Mesendoderm (in vitro differentiated cells): ENCODE results near the gene TAF1D.

Source experiments
- DNase-seq: peaks from one replicate; pipeline ENCODE4 v3.0.0; 2013
- H2AK5ac ChIP-seq: 2 replicates; pipeline ENCODE4 v1.6.1; 2013; ENCODE audit warnings: low read length, inconsistent platforms
- H2BK120ac ChIP-seq: 2 replicates; pipeline ENCODE4 v1.6.1; 2013; ENCODE audit warnings: low read depth, mild to moderate bottlenecking, low read length, moderate library complexity, mixed read lengths
- H2BK15ac ChIP-seq: replicated peaks from 2 replicates; pipeline ENCODE4 v1.6.1; 2013; ENCODE audit warnings: low read depth, mild to moderate bottlenecking, moderate library complexity
- H2BK5ac ChIP-seq: 2 replicates; pipeline ENCODE4 v1.6.1; 2013; ENCODE audit warnings: low read length, inconsistent platforms
- H3K18ac ChIP-seq: 2 replicates; pipeline ENCODE4 v1.6.1; 2013; ENCODE audit warnings: mild to moderate bottlenecking, low read length, mixed read lengths
- H3K23ac ChIP-seq: one replicate; pipeline ENCODE4 v1.6.1; 2013; ENCODE audit warnings: low read length
- H3K27ac ChIP-seq: 2 replicates; pipeline ENCODE4 v1.5.1; 2013; ENCODE audit warnings: low read depth, mild to moderate bottlenecking, inconsistent platforms, low read length, moderate library complexity
- H3K27me3 ChIP-seq: 2 replicates; pipeline ENCODE4 v1.6.1; 2013; ENCODE audit warnings: low read length, control low read depth, mild to moderate bottlenecking, inconsistent platforms; ENCODE audit not compliant: insufficient read depth, poor library complexity
- H3K36me3 ChIP-seq: 2 replicates; pipeline ENCODE4 v1.6.1; 2013; ENCODE audit warnings: low read length, inconsistent platforms; ENCODE audit not compliant: control insufficient read depth, insufficient read depth
- H3K4ac ChIP-seq: one replicate; pipeline ENCODE4 v1.6.1; 2013; ENCODE audit warnings: low read depth, mild to moderate bottlenecking, low read length, moderate library complexity
- H3K4me1 ChIP-seq: 2 replicates; pipeline ENCODE4 v1.6.1; 2013; ENCODE audit warnings: low read depth, low read length, inconsistent platforms; ENCODE audit not compliant: control insufficient read depth
- H3K4me2 ChIP-seq: 2 replicates; pipeline ENCODE4 v1.6.1; 2013; ENCODE audit warnings: low read length
- H3K4me3 ChIP-seq: 2 replicates; pipeline ENCODE4 v1.5.1; 2013; ENCODE audit warnings: mild to moderate bottlenecking, low read length
- H3K56ac ChIP-seq: one replicate; pipeline ENCODE4 v1.6.1; 2013; ENCODE audit warnings: low read length
- H3K79me1 ChIP-seq: 2 replicates; pipeline ENCODE4 v1.6.1; 2013; ENCODE audit warnings: low read length, inconsistent platforms
- H3K79me2 ChIP-seq: 2 replicates; pipeline ENCODE4 v1.6.1; 2013; ENCODE audit warnings: mild to moderate bottlenecking, low read length; ENCODE audit not compliant: control insufficient read depth, insufficient read depth
- H3K9ac ChIP-seq: 2 replicates; pipeline ENCODE4 v1.6.1; 2013; ENCODE audit warnings: low read length, inconsistent platforms
- H4K5ac ChIP-seq: one replicate; pipeline ENCODE4 v1.6.1; 2013; ENCODE audit warnings: low read length
- H4K8ac ChIP-seq: one replicate; pipeline ENCODE4 v1.6.1; 2013; ENCODE audit warnings: low read depth, mild to moderate bottlenecking, control low read depth, low read length, moderate library complexity
- WGBS: extraction: QIAGEN DNeasy Blood & Tissue Kit; methylation state at CpG from one replicate; pipeline ENCODE4 v1.1.7; 2013; ENCODE audit warnings: low lambda C conversion rate, missing lambda C conversion rate; ENCODE audit not compliant: insufficient coverage; ENCODE audit errors: extremely low coverage; 5-methylcytosine and 5-hydroxymethylcytosine counted together

TAF1D gene

DNA sequence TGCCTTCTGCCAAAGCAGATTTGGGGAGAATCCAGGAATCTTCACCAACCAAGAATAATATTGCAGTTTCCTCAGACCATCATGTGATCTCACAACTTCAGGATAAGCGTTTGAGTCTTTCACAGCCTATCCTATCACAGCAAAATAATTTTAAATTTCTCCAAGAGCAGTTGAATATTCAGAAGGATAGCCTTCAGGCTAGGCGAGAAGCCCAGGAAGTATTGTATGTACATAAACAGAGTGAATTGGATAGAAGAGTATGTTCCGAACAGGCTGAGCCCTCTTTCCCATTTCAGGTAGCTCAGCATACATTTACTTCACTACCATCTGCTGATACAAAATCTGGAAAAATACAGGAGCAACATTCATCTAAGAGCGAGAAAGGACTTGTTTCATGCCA, 43.7 kb downstream of the TAF1D start:
- Histone ChIP-seq H3K36me3 (peaks cover 9% of the 10 kb centered on the region), H3K27ac (no peak overlapping the region), H2BK120ac (no peak overlapping the region), H4K5ac (no peak overlapping the region), H3K18ac (no peak overlapping the region), H3K4me3 (no peak overlapping the region), H3K4me2 (no peak overlapping the region), H4K8ac (no peak overlapping the region), H2AK5ac (no peak overlapping the region), H3K79me2 (no peaks in the 10 kb centered on the region), H3K56ac (no peak overlapping the region), H3K23ac (no peak overlapping the region), H2BK15ac (no peak overlapping the region), H3K79me1 (no peaks in the 10 kb centered on the region), H3K9ac (no peak overlapping the region), H2BK5ac (no peak overlapping the region), H3K4me1 (no peaks in the 10 kb centered on the region), H3K4ac (no peak overlapping the region), H3K27me3 (no peaks in the 10 kb centered on the region)
- DNase-seq: no peak
- WGBS: no CpG with 5 or more reads among the region's 4 CpGs

DNA sequence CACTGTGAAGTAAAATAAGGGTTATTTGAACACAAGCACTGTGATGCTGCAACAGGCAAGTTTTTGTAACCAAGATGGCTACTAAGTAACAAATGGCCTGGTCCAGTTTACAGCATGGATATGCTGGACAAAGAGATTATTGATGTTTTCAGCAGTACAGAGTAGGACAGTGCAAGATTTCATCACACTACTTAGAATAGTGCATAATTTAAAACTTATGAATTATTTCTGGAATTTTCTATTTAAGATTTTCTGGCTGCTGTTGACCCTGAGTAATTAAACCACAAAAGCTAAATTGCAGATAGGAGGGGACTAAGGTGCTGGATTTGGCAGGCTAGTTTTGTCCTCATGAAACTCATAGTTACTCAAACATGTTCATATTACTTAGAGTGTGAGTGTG, 46.7 kb downstream of the TAF1D start:
- Histone ChIP-seq H3K56ac (no peak overlapping the region), H3K27me3 (no peaks in the 10 kb centered on the region), H3K4me1 (no peaks in the 10 kb centered on the region), H3K23ac (no peak overlapping the region), H3K79me1 (no peaks in the 10 kb centered on the region), H4K8ac (no peak overlapping the region), H3K79me2 (no peaks in the 10 kb centered on the region), H3K18ac (no peak overlapping the region), H3K4me3 (no peak overlapping the region), H2BK15ac (no peak overlapping the region), H3K4ac (no peak overlapping the region), H3K36me3 (peaks cover 9% of the 10 kb centered on the region), H2BK120ac (no peak overlapping the region), H3K9ac (no peak overlapping the region), H3K27ac (no peak overlapping the region), H3K4me2 (no peak overlapping the region), H4K5ac (no peak overlapping the region), H2BK5ac (no peak overlapping the region), H2AK5ac (no peak overlapping the region)
- no peak for DNase-seq

DNA sequence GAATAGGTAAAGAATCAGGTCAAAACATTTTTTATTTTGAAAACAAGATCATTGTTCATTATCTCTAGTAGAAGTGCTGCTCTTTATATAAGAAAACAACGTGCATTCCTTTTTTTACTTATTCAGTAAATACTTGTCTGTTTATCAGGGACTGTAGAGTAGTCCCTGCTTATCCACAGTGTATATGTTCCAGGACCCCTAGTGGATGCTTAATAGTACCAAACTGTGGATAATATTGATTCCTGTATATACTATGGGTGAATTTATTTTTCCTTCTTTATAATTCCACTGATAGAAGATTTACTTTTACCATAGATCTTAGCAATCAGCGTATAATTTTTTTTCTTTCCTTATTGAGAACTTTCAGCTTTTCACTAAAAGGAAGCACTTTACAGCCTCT, 47.2 kb downstream of the TAF1D start:
- Histone ChIP-seq H3K79me1 (no peaks in the 10 kb centered on the region), H2BK5ac (no peak overlapping the region), H2BK120ac (no peak overlapping the region)

DNA sequence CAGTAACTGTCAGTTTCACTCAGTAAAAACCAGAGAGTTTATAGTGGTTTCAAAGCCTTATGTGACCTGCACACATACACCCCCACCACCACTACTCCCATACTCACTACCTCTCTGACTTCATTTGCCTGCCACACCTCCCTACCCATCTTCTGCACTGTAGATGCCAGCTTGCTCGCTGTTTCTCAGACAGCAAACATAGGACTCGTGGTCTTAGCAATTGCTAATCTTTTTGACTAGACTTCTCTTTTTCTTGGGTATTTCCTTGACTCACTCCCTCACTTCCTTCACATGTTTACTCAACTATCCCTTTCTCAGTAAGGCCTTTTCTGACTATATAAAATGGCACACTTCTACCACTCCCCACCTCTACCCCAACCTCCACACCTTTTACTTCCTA, 52.1 kb downstream of the TAF1D start:
- no peak overlapping the region for H3K18ac ChIP-seq
- no peak overlapping the region for H3K4ac ChIP-seq

More for the DNA sequence above, 47.2 kb downstream of the TAF1D start:
- Histone ChIP-seq H3K9ac (no peak overlapping the region), H3K56ac (no peak overlapping the region), H3K4me1 (no peaks in the 10 kb centered on the region), H4K8ac (no peak overlapping the region), H2BK15ac (no peak overlapping the region), H3K79me2 (no peaks in the 10 kb centered on the region), H3K23ac (no peak overlapping the region), H2AK5ac (no peak overlapping the region), H3K4ac (no peak overlapping the region), H4K5ac (no peak overlapping the region), H3K18ac (no peak overlapping the region), H3K27ac (no peak overlapping the region), H3K4me3 (no peak overlapping the region), H3K4me2 (no peak overlapping the region), H3K36me3 (peaks cover 11% of the 10 kb centered on the region), H3K27me3 (no peaks in the 10 kb centered on the region)
- WGBS: no CpG with 5 or more reads among the region's 2 CpGs
- no peak for DNase-seq

DNA sequence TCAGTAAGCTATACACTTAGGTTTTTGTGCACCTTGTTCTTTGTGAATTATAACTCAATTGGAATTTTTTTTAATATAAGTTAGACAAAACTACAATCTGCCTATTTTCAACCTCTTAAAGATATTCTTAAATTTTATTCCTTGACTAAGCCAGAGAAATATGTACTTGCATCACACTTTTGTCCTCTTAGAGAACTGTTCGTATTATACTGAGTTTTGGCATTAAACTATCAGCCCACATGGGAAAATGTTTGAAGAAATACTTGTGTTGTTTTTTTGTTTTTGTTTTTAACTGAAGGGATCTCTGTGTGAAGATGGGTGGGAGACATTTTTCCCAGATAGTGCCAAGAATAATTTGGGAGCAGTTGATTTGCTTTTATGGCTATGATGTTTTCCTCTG, 54.5 kb downstream of the TAF1D start:
- Histone ChIP-seq H3K56ac (no peak overlapping the region), H3K23ac (no peak overlapping the region), H3K4ac (no peak overlapping the region), H2BK120ac (no peak overlapping the region), H2BK15ac (no peak overlapping the region), H3K79me2 (no peaks in the 10 kb centered on the region), H3K27me3 (no peaks in the 10 kb centered on the region), H4K5ac (no peak overlapping the region), H2BK5ac (no peak overlapping the region), H3K9ac (no peak overlapping the region), H3K4me2 (no peak overlapping the region), H3K36me3 (peaks cover 3% of the 10 kb centered on the region), H3K4me3 (no peak overlapping the region), H3K79me1 (no peaks in the 10 kb centered on the region), H4K8ac (no peak overlapping the region), H3K18ac (no peak overlapping the region), H3K27ac (no peak overlapping the region), H2AK5ac (no peak overlapping the region), H3K4me1 (no peaks in the 10 kb centered on the region)
- WGBS: no CpG with 5 or more reads among the region's 1 CpG
- DNase-seq: no peak

More for the DNA sequence above, 52.1 kb downstream of the TAF1D start:
- no peak overlapping the region for H2BK120ac ChIP-seq
- H3K23ac ChIP-seq: no peak overlapping the region
- H2BK15ac ChIP-seq: no peak overlapping the region
- H4K5ac ChIP-seq: no peak overlapping the region
- WGBS: no CpG with 5 or more reads among the region's 2 CpGs
- no peak overlapping the region for H2BK5ac ChIP-seq
- no peaks in the 10 kb centered on the region for H3K27me3 ChIP-seq
- DNase-seq: no peak
- no peak overlapping the region for H3K4me2 ChIP-seq
- H4K8ac ChIP-seq: no peak overlapping the region
- H3K79me2 ChIP-seq: no peaks in the 10 kb centered on the region
- H3K4me3 ChIP-seq: no peak overlapping the region
- no peak overlapping the region for H3K27ac ChIP-seq
- no peaks in the 10 kb centered on the region for H3K4me1 ChIP-seq
- no peaks in the 10 kb centered on the region for H3K79me1 ChIP-seq
- H3K56ac ChIP-seq: no peak overlapping the region
- H3K36me3 ChIP-seq: peaks cover 2% of the 10 kb centered on the region
- H3K9ac ChIP-seq: no peak overlapping the region
- no peak overlapping the region for H2AK5ac ChIP-seq

DNA sequence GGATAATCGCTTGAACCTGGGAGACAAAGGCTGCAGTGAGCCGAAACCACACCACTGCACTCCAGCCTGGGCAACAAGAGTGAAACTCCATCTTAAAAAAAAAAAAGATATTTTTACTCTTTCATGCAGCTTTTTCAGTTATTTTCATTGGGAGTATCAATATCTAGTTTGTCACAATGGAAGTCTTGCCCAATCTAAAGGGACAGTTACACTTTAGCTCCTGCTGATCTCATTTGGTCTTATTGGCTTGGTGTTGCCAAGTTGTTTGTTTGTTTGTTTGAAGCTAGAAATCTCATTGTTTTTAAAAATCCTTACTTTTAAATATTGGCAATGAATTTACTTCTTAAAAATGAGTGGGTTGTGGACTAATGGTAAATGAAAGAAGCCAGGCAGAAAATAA, 55.1 kb downstream of the TAF1D start:
- Histone ChIP-seq H4K8ac (no peak overlapping the region), H3K23ac (no peak overlapping the region), H2BK120ac (no peak overlapping the region), H2AK5ac (no peak overlapping the region), H3K18ac (no peak overlapping the region), H3K4me2 (no peak overlapping the region), H3K36me3 (peaks cover 3% of the 10 kb centered on the region), H2BK5ac (no peak overlapping the region), H3K79me1 (no peaks in the 10 kb centered on the region), H3K27me3 (no peaks in the 10 kb centered on the region), H3K79me2 (no peaks in the 10 kb centered on the region), H4K5ac (no peak overlapping the region), H3K27ac (no peak overlapping the region), H3K9ac (no peak overlapping the region), H3K4me3 (no peak overlapping the region), H3K4ac (no peak overlapping the region), H2BK15ac (no peak overlapping the region), H3K4me1 (no peaks in the 10 kb centered on the region), H3K56ac (no peak overlapping the region)
- DNase-seq: no peak
- WGBS: no CpG with 5 or more reads among the region's 2 CpGs
